Medulla oblongata (tissue), 1 donor: Measurements from ENCODE around the gene KRTAP11-1.

Experiments used
- DNase-seq: peaks from one replicate; pipeline ENCODE4 v3.0.0-alpha.2; 2015; ENCODE audit errors: extremely low spot score

KRTAP11-1 gene, protein sequence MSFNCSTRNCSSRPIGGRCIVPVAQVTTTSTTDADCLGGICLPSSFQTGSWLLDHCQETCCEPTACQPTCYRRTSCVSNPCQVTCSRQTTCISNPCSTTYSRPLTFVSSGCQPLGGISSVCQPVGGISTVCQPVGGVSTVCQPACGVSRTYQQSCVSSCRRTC

DNA sequence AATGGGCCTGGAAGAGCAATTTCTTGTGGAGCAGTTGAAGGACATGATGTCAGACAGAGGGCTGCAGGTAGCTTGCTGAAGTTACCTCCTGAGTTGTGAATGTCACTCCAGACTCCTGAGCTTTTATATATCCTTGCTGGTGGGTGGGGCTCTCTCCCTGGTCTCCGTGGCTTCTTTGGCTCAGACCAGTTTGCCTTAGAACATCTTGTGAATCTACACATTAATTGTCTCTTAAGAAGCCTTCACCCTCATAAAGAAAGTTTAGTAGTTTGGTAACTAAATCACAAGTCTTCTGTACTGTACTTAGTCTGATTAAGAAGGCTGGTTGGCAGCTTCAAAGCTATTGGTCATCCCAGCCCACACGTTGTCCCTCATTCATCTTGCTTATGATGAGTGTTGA lies at the start of gene KRTAP11-1:
TSS of gene KRTAP11-1 (minus strand) at position 101 of the 400 bp plus-strand sequence. CDS start at position 45, 56 bp downstream.
- no peak for DNase-seq

- DNase-seq = no peak
Measured at GRCh38 chr21:30924146-30924700, 42.8 kb upstream of the KRTAP11-1 start.

- no peak for DNase-seq
Measured at GRCh38 chr21:30921129-30921528, 39.7 kb upstream of the KRTAP11-1 start.

- DNase-seq = no peak
Measured at GRCh38 chr21:30917557-30917956, 36.2 kb upstream of the KRTAP11-1 start.

GRCh38 chr21:30900881-30901280 lies 19.5 kb upstream of the KRTAP11-1 start:
- DNase-seq = no peak

DNA sequence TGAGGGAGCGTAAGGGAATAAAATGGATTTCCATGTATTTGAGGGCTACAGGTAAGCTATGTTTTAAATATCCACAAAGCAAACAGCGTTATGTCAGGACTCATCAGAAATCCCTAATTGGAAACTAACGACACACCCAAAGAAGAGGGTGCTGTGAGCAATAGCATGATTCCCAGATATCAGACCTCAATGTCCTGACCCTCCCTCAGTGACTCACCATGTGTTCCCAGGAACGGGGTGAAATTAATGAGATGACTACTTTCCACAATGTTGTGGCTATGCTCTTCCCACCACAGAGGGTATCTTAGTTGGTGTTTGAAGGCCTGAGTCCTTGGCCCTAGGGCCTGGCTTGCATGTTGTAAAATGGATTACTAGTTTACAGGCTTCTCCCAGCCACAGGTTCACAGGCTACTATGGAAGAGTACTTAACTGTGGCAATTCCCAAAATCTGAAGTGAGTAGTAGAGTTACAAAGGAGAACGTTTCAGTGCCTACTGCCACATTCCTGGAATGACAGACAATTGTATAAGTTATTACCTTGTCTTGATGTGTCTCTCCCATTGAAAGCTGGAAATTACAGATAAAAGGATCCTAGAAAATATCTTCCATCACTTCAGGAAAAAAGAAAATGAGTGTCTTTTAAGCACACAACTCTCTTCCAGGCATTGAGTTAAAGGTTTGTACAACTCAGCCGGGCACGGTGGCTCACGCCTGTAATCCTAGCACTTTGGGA lies 1.7 kb upstream of the KRTAP11-1 start:
- DNase-seq = no peak

DNA sequence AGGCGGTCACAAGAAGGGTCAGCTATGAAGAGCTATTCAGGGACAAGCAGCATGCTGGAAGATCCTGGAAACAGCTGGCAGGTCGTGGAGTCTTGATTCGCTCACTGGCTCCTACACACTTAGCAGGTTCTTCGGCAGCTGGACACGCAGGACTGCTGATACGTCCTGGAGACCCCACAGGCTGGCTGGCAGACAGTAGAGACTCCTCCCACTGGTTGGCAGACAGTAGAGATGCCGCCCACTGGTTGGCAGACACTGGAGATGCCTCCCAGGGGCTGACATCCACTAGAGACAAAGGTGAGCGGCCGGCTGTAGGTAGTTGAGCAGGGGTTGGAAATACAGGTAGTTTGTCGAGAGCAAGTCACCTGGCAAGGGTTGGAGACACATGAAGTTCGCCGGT lies 466 bp downstream of the KRTAP11-1 start:
- no peak for DNase-seq

GRCh38 chr21:30874526-30874925 lies 6.9 kb downstream of the KRTAP11-1 start:
- DNase-seq = no peak

DNA sequence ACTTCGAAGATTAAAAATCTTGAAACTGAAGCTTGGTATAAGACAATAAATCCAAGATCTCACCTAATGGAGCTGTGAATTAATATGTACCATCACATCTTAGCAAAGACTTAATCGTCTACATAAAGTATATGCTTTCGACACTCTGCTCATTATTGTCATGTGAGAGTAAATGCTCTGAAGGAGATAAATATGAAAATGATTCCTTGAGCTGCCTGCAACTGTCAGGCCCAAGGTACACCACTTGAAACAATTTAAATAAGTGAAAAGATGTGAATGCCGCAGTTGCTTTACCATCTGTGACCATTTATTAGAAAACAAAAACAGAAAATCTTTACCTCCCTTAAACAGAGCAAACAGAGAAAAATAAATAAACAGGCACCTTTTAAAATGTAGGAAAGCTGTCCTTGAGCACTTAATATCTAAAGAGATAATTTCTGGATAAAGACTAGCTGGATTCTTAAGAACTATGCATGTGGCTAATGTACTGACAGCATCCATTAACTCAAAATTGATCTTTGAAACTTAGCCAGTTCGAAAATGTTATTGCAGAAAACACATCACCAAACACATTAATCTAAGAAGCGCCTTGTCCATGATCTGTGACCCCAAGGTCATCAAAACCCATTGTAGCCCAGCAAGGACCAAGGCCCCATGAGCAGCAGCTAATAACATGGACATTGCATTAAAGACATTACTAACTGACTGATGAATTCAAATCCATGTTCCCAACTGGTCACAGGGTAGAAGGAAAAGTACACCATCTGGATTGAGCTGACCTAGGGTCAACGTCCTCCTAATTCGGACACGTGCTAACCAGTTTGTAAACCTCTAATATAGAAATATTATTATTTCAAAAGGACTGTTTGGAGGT lies 33.5 kb downstream of the KRTAP11-1 start:
- DNase-seq = no peak

DNA sequence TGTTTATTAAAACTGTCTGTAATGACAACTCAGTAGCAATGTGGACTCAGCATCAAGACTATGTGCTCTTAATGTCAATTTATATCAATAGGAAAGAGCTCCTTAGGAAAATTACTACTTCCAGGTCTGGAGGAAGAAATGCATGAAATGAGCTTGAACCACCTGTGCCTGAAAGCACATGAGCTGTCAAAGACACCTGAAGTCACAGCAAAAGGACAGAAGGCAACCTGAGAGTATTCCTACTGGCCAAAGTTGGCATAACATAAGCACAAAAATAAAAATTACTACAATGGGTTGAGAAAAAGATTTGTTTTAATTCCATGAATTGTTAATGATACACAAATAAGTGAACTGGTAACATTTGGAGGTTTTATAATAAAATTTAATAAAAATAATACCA lies 38.4 kb downstream of the KRTAP11-1 start:
- DNase-seq = no peak

DNA sequence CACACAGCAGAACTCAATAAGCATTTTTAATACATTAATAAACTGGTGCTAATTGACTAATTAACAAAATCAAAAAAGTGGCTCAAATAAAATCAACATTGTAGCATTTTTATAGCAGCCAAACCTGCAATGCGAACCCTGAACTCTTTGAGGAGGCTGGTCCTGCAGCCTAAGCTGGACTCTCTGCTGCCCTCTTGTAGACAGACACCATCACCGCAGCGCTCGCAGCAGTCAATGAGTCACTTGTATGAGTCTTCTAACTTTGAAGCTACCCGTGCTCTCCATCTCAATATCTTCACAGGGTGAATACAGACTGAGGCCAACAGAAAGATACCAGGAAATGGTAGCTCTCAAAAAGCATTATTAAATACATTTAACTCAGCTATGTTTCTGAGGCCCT lies 42.1 kb downstream of the KRTAP11-1 start:
- DNase-seq = no peak

- no peak for DNase-seq
Measured at GRCh38 chr21:30838536-30838935, 42.8 kb downstream of the KRTAP11-1 start.

DNA sequence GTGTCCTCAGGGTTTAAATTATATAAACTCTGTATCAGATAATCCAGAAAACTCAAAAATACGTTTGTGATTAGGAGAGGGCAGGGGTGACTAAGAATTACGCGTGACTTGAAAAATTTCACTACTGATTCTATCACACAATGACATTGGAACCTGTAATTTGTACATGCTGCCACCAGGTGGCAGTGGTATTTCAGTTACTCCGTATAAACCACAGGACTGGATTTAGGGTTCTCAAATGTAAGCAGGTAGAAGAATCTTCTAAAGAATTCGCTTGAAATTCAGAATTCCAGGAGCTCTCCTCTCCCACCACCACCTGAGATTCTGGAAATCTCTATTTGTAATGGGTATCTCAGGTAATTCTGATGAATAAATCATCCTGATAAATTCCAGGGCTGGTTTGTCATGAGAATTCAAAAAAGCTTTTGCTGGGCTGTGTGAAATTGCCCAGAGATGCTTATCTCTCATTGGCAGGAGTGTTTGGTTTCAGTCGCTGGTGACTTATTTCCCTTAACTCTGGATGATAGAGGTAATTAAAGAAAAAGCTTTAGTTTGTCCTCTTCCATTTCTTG lies 50.1 kb downstream of the KRTAP11-1 start:
- DNase-seq = no peak
